Choroid plexus epithelial cell (primary cell): ENCODE measurements around the gene LIPK.

Experiments
- DNase-seq: peaks from one replicate; pipeline ENCODE4 v3.0.0-alpha.2; 2010; ENCODE audit warnings: low read depth
- H3K4me3 ChIP-seq: 2 replicates; pipeline ENCODE4 v1.5.1; 2011; ENCODE audit warnings: low read depth, mild to moderate bottlenecking, control low read depth, low read length, moderate library complexity
- CTCF ChIP-seq: conservative IDR thresholded peaks from 2 replicates; pipeline ENCODE4 v1.5.1; 2011; ENCODE audit warnings: low read depth, mild to moderate bottlenecking, control low read depth, inconsistent platforms, low read length, moderate library complexity

The LIPK gene

GRCh38 chr10:88762906-88763305, 56.9 kb downstream of the LIPK start:
- no peak for TF ChIP-seq CTCF
- no peak for DNase-seq

GRCh38 chr10:88763441-88763840, 57.4 kb downstream of the LIPK start:
- DNase-seq = no peak
- H3K4me3 ChIP-seq = no peak overlapping the region
- no peak for TF ChIP-seq CTCF

More at GRCh38 chr10:88762906-88763305, 56.9 kb downstream of the LIPK start:
- H3K4me3 ChIP-seq = no peak overlapping the region

GRCh38 chr10:88764110-88764509, 58.1 kb downstream of the LIPK start:
- no peak for DNase-seq
- no peak for TF ChIP-seq CTCF
- H3K4me3 ChIP-seq = no peak overlapping the region

- no peak overlapping the region for H3K4me3 ChIP-seq
- TF ChIP-seq CTCF = no peak
- no peak for DNase-seq
These were observed 59.8 kb downstream of the LIPK start for GRCh38 chr10:88765816-88766215.

GRCh38 chr10:88769384-88769783, 63.3 kb downstream of the LIPK start:
- no peak overlapping the region for H3K4me3 ChIP-seq
- no peak for DNase-seq
- TF ChIP-seq CTCF = no peak

GRCh38 chr10:88781206-88781605, 75.2 kb downstream of the LIPK start:
- no peak for TF ChIP-seq CTCF
- H3K4me3 ChIP-seq = no peak overlapping the region
- DNase-seq = no peak

- DNase-seq = no peak
- TF ChIP-seq CTCF = no peak
- no peak overlapping the region for H3K4me3 ChIP-seq
These were observed 76.2 kb downstream of the LIPK start for GRCh38 chr10:88782222-88782621.
